Right cardiac atrium (tissue), 5 donors: ENCODE results near the gene TACC2. TPM values are rescaled to one million over a fixed set of nuclear protein-coding genes. Genes with fewer than 3 reads are reported as not detected.
"Not testable (repeated sequence)": the region's sequence is repeated elsewhere in the genome, so short reads cannot be mapped to it uniquely, and the experiment has no call there.

Source experiments
- ATAC-seq, 2 donors: fragments of 200-7000 bp; cut with Tn5 transposase; one replicate each; pipeline versions ENCODE4 v1.8.0 to v1.9.1; 2020; ENCODE audit warnings: moderate library complexity in 2 of 2, mild to moderate bottlenecking in 1 of 2
- DNase-seq, 3 donors: peaks; one replicate each; pipeline ENCODE4 v3.0.0-alpha.2; 2020
- H3K27ac ChIP-seq: one replicate; pipeline ENCODE4 v1.5.1; 2013; ENCODE audit warnings: mild to moderate bottlenecking, low read length, control low read depth, moderate library complexity
- H3K27me3 ChIP-seq: one replicate; pipeline ENCODE4 v1.6.1; 2013; ENCODE audit not compliant: control insufficient read depth, insufficient read depth
- H3K4me1 ChIP-seq: one replicate; pipeline ENCODE4 v1.6.1; 2013; ENCODE audit warnings: low read length; ENCODE audit not compliant: control insufficient read depth, insufficient read depth
- H3K4me3 ChIP-seq: one replicate; pipeline ENCODE4 v1.5.1; 2013; ENCODE audit warnings: low read length, control low read depth
- H3K9me3 ChIP-seq: one replicate; pipeline ENCODE4 v1.6.1; 2013; ENCODE audit warnings: low read length; ENCODE audit not compliant: control insufficient read depth
- WGBS: extraction: QIAGEN DNeasy Blood & Tissue Kit; methylation state at CpG from one replicate; pipeline ENCODE4 v1.1.7; 2013; 5-methylcytosine and 5-hydroxymethylcytosine counted together
- intact Hi-C, 4 donors: fragments of 100-400 bp; cut with DNase I; formaldehyde crosslinking; loops; one replicate each; pipeline versions ENCODE4 v1.11.0 to v1.14.0; 2022 to 2023
- polyA plus RNA-seq: library from polyadenylated mRNA; stranded (reverse); fragments of 200-250 nt; gene quantifications from one replicate; pipeline ENCODE4 v1.2.3, GENCODE V29; 2013
- total RNA-seq, 4 donors: library from RNA; stranded (reverse); fragmentation: NEBNext Ultra II Directional; extraction: Animal tissue kit (Norgen Biotek cat#: 25700); gene quantifications; one replicate each; pipeline ENCODE4 v1.2.1, GENCODE V29; 2021
- donor health status: healthy with polysubstance abuse.
- donor health status: DM: no; HTN: yes; CAD: no.
- donor health status: DM: no; HTN: no; CAD: no.
- donor health status: DM: no; HTN: yes; CAD: no; lungs with severe emphysema.
- donor health status: DM: yes; HTN: yes; CAD: no.

The TACC2 gene
- total and polyA plus RNA-seq, 5 donors, result 234 to 370 (median 298) TPM

DNA sequence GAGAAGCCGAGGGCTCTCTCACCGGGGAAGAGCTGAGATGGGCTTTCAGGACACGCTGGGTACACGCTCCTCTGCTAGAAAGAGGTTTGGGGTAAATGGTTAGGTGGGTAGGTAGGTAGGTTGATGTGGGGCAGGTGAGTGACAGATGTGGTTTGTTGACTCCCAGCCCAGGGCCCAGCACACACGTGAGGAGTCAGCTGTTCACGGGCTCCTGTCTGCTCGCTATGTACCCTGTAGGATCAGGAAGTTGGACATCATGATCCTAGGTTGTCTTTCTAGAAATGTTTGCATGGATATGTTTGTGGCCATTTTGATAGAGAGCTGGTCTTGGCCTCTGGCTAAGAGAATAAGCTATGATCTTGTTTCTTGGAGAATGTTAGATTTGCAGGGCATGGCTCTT is 109.0 kb downstream of the TACC2 start:
- Histone ChIP-seq H3K4me1 (peaks cover 9% of the 10 kb centered on the region), H3K9me3 (no peaks in the 10 kb centered on the region), H3K27me3 (no peaks in the 10 kb centered on the region), H3K4me3 (no peak overlapping the region), H3K27ac (no peak overlapping the region)
- ATAC-seq, result no peak
- 91% methylated on average over 7 of the region's 7 CpGs for WGBS
- intact Hi-C loops, result no loop called here
- no peak for DNase-seq

DNA sequence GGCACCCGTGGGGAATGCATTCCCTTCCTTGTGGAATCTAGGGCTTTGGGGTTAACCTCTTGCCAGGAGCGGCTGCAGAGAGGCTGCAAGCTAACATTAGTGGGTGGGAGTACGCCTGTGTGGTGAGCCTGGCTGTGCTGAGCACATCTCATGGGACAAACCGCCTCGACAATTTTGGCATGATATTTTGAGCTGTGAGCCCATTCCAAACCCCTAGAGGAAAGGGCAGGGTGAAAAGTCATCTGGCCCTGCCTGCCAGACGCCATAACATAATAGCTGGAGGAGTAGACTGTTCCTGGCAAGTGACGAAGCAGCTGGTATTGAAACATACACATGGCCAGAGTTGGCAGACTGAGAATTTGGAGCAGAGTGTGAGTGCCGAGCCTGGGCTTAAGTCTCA is 110.0 kb downstream of the TACC2 start:
- Histone ChIP-seq H3K27ac (no peak overlapping the region), H3K27me3 (no peaks in the 10 kb centered on the region), H3K4me1 (peaks cover 9% of the 10 kb centered on the region), H3K4me3 (no peak overlapping the region), H3K9me3 (no peaks in the 10 kb centered on the region)
- WGBS, result 33% methylated on average over 8 of the region's 8 CpGs
- intact Hi-C loops, result no loop called here
- no peak for DNase-seq
- peak; percentile 29 to 42 for ATAC-seq

DNA sequence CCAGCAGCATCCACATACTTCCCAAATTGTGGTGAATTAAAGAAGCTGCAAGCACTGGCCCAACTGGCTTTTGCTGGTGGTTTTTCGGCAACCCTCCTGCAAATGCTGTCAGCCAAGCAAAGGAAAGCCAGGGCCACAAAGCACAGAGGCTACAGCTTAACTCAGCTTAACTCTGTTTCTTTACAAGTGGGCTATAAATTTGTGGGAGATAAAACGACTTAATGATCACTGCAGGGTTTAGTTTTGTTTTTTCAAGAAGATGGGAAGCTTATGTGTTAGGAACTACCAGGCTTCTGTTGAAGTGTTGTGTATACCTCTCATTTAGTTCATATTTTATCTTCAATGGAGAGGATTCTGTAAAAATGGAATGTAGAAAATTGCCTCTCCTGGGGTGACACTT is 110.6 kb downstream of the TACC2 start:
- ATAC-seq (no peak), DNase-seq (no peak)
- intact Hi-C loops, result no loop called here
- Histone ChIP-seq H3K4me1 (peaks cover 9% of the 10 kb centered on the region), H3K27me3 (no peaks in the 10 kb centered on the region), H3K4me3 (no peak overlapping the region), H3K9me3 (no peaks in the 10 kb centered on the region), H3K27ac (no peak overlapping the region)
- WGBS, result 63% methylated on average over 2 of the region's 2 CpGs

DNA sequence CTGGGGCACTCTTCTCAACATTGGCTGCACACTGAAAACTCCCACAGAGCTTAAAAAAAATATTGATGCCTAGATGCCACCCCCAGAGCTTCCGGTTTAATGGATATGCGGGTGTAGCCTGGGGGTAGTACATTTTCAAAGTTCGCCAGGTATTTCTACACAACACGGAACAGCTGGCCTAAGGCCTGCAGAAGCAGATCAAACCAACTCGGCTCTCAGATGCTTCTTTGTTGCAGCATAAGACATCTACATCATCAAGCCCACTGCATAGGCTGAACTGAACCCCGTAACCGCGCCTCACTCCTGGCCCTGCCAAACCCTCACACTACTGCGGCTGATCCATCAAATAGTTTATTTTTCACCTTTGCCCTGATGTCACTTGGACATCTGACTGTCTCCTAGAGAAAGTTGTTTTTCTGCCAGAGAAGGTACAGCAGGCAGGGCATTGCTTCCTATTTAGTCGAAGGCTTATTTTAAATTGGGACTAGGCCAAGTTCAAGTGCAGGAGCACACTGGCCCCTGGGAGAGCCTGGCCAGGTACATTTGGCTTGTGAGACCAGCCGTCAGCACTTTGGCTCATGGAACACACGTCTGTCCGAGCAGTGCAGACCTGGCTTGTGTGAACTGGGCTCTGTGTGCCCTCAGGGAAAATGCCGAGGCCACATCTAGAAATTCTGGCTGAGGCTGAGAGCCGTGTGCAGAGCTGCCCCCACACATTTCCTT is 113.3 kb downstream of the TACC2 start:
- Histone ChIP-seq H3K4me1 (peaks cover 9% of the 10 kb centered on the region), H3K4me3 (no peak overlapping the region), H3K27me3 (no peaks in the 10 kb centered on the region), H3K9me3 (no peaks in the 10 kb centered on the region), H3K27ac (no peak overlapping the region)
- intact Hi-C loops, result no loop called here
- DNase-seq, result no peak
- 74% methylated on average over 15 of the region's 15 CpGs for WGBS
- no peak for ATAC-seq

DNA sequence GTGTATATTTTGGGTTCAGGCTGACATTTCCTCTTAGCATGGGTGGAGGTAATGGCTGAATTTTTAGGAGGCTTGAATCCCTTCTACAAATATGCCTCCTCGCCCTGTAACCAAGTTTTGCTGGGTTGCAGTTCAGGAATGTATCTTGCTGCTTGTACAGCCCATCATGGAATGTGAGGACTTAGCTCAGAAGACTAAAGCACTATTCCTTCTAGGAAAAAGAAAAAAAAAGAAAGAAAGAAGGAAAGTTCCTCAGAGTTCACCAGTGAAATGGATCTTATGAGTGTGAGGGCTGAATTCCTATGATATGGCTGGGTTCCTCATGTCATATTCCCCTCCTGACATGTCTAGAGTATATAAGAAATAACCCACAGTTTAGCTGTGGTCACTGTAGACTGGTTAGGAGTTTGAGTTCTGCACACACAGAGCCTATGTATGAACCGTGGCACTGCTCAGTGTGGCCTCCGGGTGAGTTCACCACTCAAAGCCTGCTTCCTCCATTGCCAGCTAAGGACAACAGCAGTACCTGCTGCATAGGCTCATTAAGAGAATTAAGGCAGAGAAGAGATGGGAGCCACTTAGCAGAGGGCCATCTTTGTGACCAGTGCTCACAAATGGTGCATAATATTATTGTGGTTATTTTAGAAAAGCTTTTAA is 114.0 kb downstream of the TACC2 start:
- H3K27ac ChIP-seq, result no peak overlapping the region
- peaks cover 9% of the 10 kb centered on the region for H3K4me1 ChIP-seq
- H3K4me3 ChIP-seq, result no peak overlapping the region
- 82% methylated on average over 3 of the region's 3 CpGs for WGBS
- no peaks in the 10 kb centered on the region for H3K9me3 ChIP-seq
- intact Hi-C loops, result no loop called here
- ATAC-seq (no peak), DNase-seq (no peak)
- no peaks in the 10 kb centered on the region for H3K27me3 ChIP-seq

DNA sequence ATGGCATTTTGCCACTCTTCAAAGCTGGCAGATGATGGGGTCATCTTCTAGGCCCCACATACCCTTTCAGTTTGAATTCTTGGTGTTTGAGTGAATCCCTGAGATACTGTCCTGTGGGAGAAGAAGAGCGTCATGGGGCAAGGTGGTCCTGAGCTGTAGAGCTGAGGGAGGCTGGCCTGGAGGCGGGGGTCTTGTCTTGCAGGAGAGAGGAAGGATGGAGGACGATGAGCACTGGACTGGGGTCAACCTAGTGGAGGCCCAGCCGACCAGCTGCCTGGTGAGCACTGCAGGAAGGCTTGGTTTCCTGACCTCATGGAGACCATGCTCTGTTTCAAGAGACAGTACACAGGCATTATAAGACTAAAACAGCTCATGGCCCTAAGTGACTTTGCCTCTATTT is 114.6 kb downstream of the TACC2 start:
- intact Hi-C loops, result no loop called here
- H3K27me3 ChIP-seq, result no peaks in the 10 kb centered on the region
- H3K27ac ChIP-seq, result no peak overlapping the region
- no peaks in the 10 kb centered on the region for H3K9me3 ChIP-seq
- no peak overlapping the region for H3K4me3 ChIP-seq
- no peak for DNase-seq
- 89% methylated on average over 4 of the region's 4 CpGs for WGBS
- H3K4me1 ChIP-seq, result peaks cover 9% of the 10 kb centered on the region
- no peak for ATAC-seq

DNA sequence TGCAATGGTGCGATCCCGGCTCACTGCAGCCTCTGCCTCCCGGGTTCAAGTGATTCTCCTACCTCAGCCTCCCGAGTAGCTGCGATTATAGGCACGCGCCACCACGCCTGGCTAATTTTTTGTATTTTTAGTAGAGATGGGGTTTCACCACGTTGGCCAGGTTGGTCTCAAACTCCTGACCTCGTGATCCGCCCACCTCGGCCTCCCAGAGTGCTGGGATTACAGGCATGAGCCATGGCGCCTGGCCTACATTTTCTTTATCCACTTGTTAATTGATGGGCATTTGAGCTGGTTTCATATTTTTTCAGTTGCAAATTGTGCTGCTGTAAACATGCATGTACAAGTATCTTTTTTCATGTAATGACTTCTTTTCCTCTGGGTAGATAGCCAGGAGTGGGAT is 119.8 kb downstream of the TACC2 start:
- intact Hi-C loops, H3K4me1 ChIP-seq, H3K9me3 ChIP-seq, H3K27me3 ChIP-seq, ATAC-seq, DNase-seq, H3K27ac ChIP-seq, H3K4me3 ChIP-seq: not testable (repeated sequence)
- 88% methylated on average over 13 of the region's 13 CpGs for WGBS

DNA sequence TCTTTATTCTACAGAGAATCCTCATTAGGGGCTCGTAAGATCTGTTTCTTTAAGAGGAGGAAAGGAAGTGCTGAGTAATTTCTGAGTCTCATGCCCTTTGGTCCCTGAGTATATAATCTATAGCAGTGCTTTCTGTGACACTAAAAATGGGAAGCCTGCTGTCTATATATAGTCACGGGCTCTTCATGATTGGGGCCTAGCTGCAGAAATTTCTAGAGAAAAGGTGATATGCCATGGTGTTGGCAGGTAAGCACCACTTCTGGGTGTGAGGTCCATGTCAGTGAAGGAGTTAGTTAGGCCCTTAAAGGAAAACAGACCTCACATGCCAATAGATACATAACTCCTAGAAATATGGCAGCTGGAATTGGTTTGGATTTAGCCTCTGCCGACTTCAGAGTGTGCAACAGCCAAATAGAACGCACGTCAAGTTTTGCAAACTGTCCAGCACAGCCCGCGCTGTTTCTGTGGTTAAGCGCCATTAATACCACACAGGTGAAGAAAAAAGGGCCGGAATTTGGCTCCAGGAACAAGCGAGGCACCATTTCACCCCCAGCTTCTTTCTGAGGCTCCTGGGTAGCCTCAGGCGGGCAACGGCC is 123.2 kb downstream of the TACC2 start:
- peak overlapping the region; percentile 95 for H3K27ac ChIP-seq
- 18% methylated on average over 12 of the region's 12 CpGs for WGBS
- peak overlapping the region; percentile 60 for H3K4me3 ChIP-seq
- no peak for DNase-seq
- H3K9me3 ChIP-seq, result no peaks in the 10 kb centered on the region
- intact Hi-C loops, result loop anchor here in 3 of 4 donors (5.0 to 10.0 kb wide), 3 partner anchors 57 to 187 kb away; partner anchors contain the start of gene ATE1 (in 1 of the 3)
- peaks cover 11% of the 10 kb centered on the region for H3K4me1 ChIP-seq
- H3K27me3 ChIP-seq, result no peaks in the 10 kb centered on the region
- no peak for ATAC-seq

DNA sequence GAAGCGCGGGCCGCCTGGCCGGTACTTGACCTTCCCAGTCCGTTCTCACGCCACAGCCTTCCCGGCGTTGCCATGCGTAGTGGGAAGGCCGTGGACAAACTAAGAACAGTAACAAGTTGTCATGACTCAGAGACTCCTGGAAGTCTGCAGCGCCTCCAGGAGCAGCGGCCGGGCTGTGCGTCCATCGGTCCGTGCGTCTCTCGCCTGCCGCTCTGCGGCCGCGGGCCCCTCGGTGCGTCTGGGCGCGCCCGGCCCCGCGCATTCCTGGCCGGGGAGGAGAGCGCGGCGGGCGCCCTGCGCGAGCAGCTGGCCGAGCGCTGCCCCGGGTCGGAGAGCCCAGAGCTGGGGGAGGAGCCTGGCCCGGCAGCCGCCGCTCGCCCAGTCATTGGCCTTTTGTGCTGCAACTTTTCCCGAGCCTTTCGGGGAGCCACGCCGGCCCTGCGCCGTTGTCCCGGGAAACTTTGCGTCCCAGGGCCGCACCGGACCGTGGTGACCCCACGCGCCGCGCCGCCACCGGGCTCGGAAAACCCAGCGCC is 123.7 kb downstream of the TACC2 start:
- peak overlapping the region; percentile 60 for H3K4me3 ChIP-seq
- no peaks in the 10 kb centered on the region for H3K9me3 ChIP-seq
- H3K4me1 ChIP-seq, result peaks cover 11% of the 10 kb centered on the region
- peak overlapping the region; percentile 95 for H3K27ac ChIP-seq
- 1% methylated on average over 61 of the region's 63 CpGs for WGBS
- H3K27me3 ChIP-seq, result no peaks in the 10 kb centered on the region
- ATAC-seq (peak; percentile 94 to 95), DNase-seq (peak; percentile 91 to 95 (median 94))
- intact Hi-C loops, result loop anchor here in 3 of 4 donors (5.0 to 10.0 kb wide), 3 partner anchors 58 to 188 kb away; partner anchors contain the start of gene ATE1 (in 1 of the 3)

DNA sequence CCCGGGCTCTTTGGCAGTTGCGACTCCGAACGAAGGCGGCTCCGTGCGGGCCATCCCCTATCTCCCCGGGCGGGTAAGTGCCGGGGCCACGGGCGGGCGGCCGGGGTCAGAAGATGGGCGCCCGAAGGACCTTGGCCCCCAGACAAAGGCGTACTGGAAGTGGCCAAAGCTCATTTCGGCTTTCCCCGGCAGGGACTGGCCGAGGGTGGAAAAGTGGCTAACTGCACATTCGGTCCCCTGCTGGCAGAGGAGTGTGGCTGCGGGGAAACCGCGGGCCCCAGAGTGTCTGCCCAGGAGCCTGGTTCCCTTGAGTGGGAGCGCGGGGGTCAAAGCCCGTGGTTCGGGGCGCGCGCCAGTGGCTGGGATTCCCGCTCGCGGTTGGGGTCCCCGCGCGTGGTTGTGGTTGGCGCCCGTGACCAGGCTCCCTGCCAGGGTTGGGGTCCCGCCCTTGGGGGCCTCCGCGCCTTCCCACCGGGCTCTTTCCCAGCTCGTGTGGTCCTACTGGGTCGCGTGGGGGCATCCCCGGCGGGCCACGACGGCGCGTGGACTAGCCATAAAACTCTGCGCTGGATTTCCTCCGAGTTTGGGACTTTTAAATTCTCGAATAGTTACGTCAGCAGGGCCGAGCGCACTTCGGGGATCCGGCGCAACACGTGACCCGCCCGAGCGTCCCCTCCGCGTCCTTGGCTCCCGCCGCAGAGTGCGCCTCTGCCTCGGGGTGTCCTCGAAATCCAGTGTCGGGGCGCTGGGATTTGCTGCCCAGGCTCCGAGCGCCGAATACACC is 124.4 kb downstream of the TACC2 start:
- Histone ChIP-seq H3K27ac (peak overlapping the region; percentile 95), H3K4me3 (peak overlapping the region; percentile 60), H3K27me3 (no peaks in the 10 kb centered on the region), H3K4me1 (peaks cover 11% of the 10 kb centered on the region), H3K9me3 (no peaks in the 10 kb centered on the region)
- DNase-seq, result peak; percentile 85 to 90 (median 89)
- intact Hi-C loops, result loop anchor here in 3 of 4 donors (5.0 to 10.0 kb wide), 3 partner anchors 59 to 189 kb away; partner anchors contain the start of gene ATE1 (in 1 of the 3)
- WGBS, result under 1% methylated on average over 77 of the region's 77 CpGs
- ATAC-seq, result peak; percentile 73 to 80
